Gastroesophageal sphincter (tissue), 3 donors: ENCODE results near the gene GRIK1.

Source experiments
- EP300 ChIP-seq: sonication (generic); formaldehyde crosslinking; IDR thresholded peaks from one replicate; pipeline ENCODE4 v1.6.1; 2017; ENCODE audit warnings: antibody characterized with exemption, mild to moderate bottlenecking
- POLR2A ChIP-seq, 2 donors: fragments of 450-650 bp; IDR thresholded peaks; one replicate each; pipeline ENCODE4 v1.6.1; 2017; ENCODE audit warnings: antibody characterized with exemption in 2 of 2, mild to moderate bottlenecking in 2 of 2, moderate library complexity in 1 of 2
- POLR2AphosphoS5 ChIP-seq: sonication (generic); formaldehyde crosslinking; IDR thresholded peaks from one replicate; pipeline ENCODE4 v1.6.1; 2017; ENCODE audit warnings: antibody characterized with exemption
- TF ChIP-seq, protein P1 (sequence below), 4 experiments: fragments of 200-600 bp in 2 of 4; fragments of 450-650 bp in 2 of 4; sonication (generic) in 1 of 4; IDR thresholded peaks; one replicate each; pipeline ENCODE4 v1.5.1; 2017 to 2019; ENCODE audit warnings: antibody characterized with exemption in 4 of 4, mild to moderate bottlenecking in 2 of 4, moderate library complexity in 2 of 4

DNA sequence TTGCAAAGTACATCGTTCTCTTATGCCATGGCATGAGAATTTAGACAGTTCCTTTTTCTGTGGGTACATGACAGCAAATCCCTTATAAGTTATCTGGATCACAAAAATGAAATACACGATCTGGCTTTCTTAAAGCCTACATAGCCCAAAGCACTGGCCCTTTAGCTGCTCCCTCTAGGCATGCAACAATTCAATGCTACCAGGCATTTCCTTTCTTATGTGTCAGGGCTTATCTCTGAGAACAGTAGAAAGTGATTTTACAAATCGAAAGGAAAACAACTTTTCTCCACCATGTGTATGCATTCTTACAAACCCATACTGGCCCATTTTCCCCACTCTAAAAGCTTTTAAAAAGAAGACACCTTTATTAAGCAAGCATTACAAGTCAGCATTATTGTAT lies 139.7 kb downstream of the GRIK1 start:
- TF ChIP-seq, protein P1, sequence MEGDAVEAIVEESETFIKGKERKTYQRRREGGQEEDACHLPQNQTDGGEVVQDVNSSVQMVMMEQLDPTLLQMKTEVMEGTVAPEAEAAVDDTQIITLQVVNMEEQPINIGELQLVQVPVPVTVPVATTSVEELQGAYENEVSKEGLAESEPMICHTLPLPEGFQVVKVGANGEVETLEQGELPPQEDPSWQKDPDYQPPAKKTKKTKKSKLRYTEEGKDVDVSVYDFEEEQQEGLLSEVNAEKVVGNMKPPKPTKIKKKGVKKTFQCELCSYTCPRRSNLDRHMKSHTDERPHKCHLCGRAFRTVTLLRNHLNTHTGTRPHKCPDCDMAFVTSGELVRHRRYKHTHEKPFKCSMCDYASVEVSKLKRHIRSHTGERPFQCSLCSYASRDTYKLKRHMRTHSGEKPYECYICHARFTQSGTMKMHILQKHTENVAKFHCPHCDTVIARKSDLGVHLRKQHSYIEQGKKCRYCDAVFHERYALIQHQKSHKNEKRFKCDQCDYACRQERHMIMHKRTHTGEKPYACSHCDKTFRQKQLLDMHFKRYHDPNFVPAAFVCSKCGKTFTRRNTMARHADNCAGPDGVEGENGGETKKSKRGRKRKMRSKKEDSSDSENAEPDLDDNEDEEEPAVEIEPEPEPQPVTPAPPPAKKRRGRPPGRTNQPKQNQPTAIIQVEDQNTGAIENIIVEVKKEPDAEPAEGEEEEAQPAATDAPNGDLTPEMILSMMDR (IDR thresholded peaks at IDR 0.05), result no peak
- TF ChIP-seq POLR2A (IDR thresholded peaks at IDR 0.05) (no peak), EP300 (no peak), POLR2AphosphoS5 (no peak)
